SK-N-SH (cell line): Measurements from ENCODE around the gene KLF16. TPM values are rescaled to one million over a fixed set of nuclear protein-coding genes. Genes with fewer than 3 reads are reported as not detected.

Experiments used
- CTCF ChIA-PET: fragments of 300-600, 350-600 bp; formaldehyde crosslinking; extraction: SDS; loops from one replicate; lab custom pipeline; 2021; lab: Yijun Ruan, JAX
- POLR2A ChIA-PET: fragments of 350-600 bp; sonication (Branson Sonifier 250); formaldehyde crosslinking; extraction: SDS; loops from one replicate; lab custom pipeline; 2020; ENCODE audit warnings: antibody characterized with exemption, inconsistent platforms; lab: Yijun Ruan, JAX
- DNase-seq: peaks from one replicate; pipeline ENCODE4 v3.0.0; 2012
- H2AFZ ChIP-seq: fragments of 200-600 bp; sonication (generic); 2 replicates; pipeline ENCODE4 v1.8.1; 2016; ENCODE audit warnings: antibody characterized with exemption, mild to moderate bottlenecking, low read depth
- H3F3A ChIP-seq: fragments of 200-600 bp; sonication (generic); replicated peaks from 2 replicates; pipeline ENCODE3; 2016; ENCODE audit warnings: antibody characterized with exemption, mild to moderate bottlenecking; ENCODE audit not compliant: insufficient read depth
- H3K27ac ChIP-seq, 2 experiments: fragments of 200-500 bp in 1 of 2; fragments of 200-600 bp in 1 of 2; sonication (Bioruptor generic) in 1 of 2; sonication (generic), shearing (Covaris generic) in 1 of 2; 2 replicates each; pipeline versions ENCODE4 v1.5.1 to v1.6.1; 2014 to 2016; ENCODE audit warnings: low read depth in 2 of 2, inconsistent platforms in 1 of 2, low read length in 1 of 2, mild to moderate bottlenecking in 1 of 2, mixed read lengths in 1 of 2
- H3K27me3 ChIP-seq: fragments of 200-600 bp; sonication (generic), shearing (Covaris generic); 2 replicates; pipeline ENCODE4 v1.6.1; 2016; ENCODE audit warnings: mixed run types; ENCODE audit not compliant: insufficient read depth
- H3K36me3 ChIP-seq, 2 experiments: fragments of 200-500 bp in 1 of 2; fragments of 200-600 bp in 1 of 2; sonication (Bioruptor generic) in 1 of 2; sonication (generic) in 1 of 2; replicated peaks in 1 of 2; 2 replicates each; pipeline versions ENCODE3 to v1.5.1; 2014 to 2016; ENCODE audit warnings: low read length in 1 of 2, mild to moderate bottlenecking in 1 of 2; ENCODE audit not compliant: insufficient read depth in 2 of 2, control insufficient read depth in 1 of 2
- H3K4me1 ChIP-seq, 2 experiments: fragments of 200-500 bp in 1 of 2; fragments of 200-600 bp in 1 of 2; sonication (Bioruptor generic) in 1 of 2; sonication (generic), shearing (Covaris generic) in 1 of 2; 2 replicates each; pipeline versions ENCODE4 v1.5.1 to v1.6.1; 2014 to 2016; ENCODE audit warnings: low read depth in 1 of 2, low read length in 1 of 2, mixed run types in 1 of 2; ENCODE audit not compliant: insufficient read depth in 2 of 2, control insufficient read depth in 1 of 2
- H3K4me2 ChIP-seq: fragments of 200-600 bp; sonication (generic), shearing (Covaris generic); 2 replicates; pipeline ENCODE4 v1.6.1; 2017; ENCODE audit warnings: mixed run types
- H3K4me3 ChIP-seq, 2 experiments: fragments of 200-500 bp in 1 of 2; fragments of 200-600 bp in 1 of 2; sonication (Bioruptor generic) in 1 of 2; sonication (generic), shearing (Covaris generic) in 1 of 2; 2 replicates each; pipeline versions ENCODE4 v1.5.1 to v1.8.1; 2014 to 2016; ENCODE audit warnings: low read depth in 2 of 2, inconsistent platforms in 1 of 2, low read length in 1 of 2, mild to moderate bottlenecking in 1 of 2, mixed read lengths in 1 of 2, moderate library complexity in 1 of 2
- H3K79me2 ChIP-seq: fragments of 200-600 bp; sonication (generic); 2 replicates; pipeline ENCODE4 v1.8.1; 2017; ENCODE audit warnings: mild to moderate bottlenecking; ENCODE audit not compliant: insufficient read depth
- H3K9ac ChIP-seq: fragments of 200-600 bp; sonication (generic); 2 replicates; pipeline ENCODE4 v1.6.1; 2017; ENCODE audit warnings: mixed run types
- H3K9me2 ChIP-seq: fragments of 200-600 bp; sonication (generic); 2 replicates; pipeline ENCODE4 v1.6.1; 2017; ENCODE audit warnings: mixed run types
- H3K9me3 ChIP-seq: fragments of 200-600 bp; sonication (generic); 2 replicates; pipeline ENCODE4 v1.6.1; 2017; ENCODE audit warnings: mixed run types, mild to moderate bottlenecking, moderate library complexity
- H4K20me1 ChIP-seq: fragments of 200-600 bp; sonication (generic); 2 replicates; pipeline ENCODE4 v1.6.1; 2017; ENCODE audit warnings: mild to moderate bottlenecking, mixed run types; ENCODE audit not compliant: insufficient read depth
- CHD2 ChIP-seq: fragments of 150-350 bp; IDR thresholded peaks from 2 replicates; pipeline ENCODE4 v1.6.1; 2018; ENCODE audit warnings: low read length; ENCODE audit not compliant: partially characterized antibody
- CTCF ChIP-seq: fragments of 200-600 bp; sonication (generic); IDR thresholded peaks from 2 replicates; pipeline ENCODE4 v1.6.1; 2017; ENCODE audit warnings: antibody characterized with exemption, mild to moderate bottlenecking, moderate library complexity
- ELF1 ChIP-seq: IDR thresholded peaks from 2 replicates; pipeline ENCODE4 v1.4.0; 2012
- FOSL2 ChIP-seq: IDR thresholded peaks from 2 replicates; pipeline ENCODE4 v1.4.0; 2012; ENCODE audit warnings: low read depth, mild to moderate bottlenecking, moderate library complexity, borderline replicate concordance
- FOXJ3 ChIP-seq: sonication (generic); formaldehyde crosslinking; IDR thresholded peaks from 2 replicates; pipeline ENCODE4 v1.5.1; 2020; ENCODE audit warnings: mild to moderate bottlenecking, missing genetic modification reagents
- IRF3 ChIP-seq: fragments of 150-350 bp; IDR thresholded peaks from 2 replicates; pipeline ENCODE4 v1.6.1; 2016; ENCODE audit warnings: mild to moderate bottlenecking, low read depth, low read length
- MAX ChIP-seq: IDR thresholded peaks from 2 replicates; pipeline ENCODE4 v1.4.0; 2012; ENCODE audit warnings: low read depth
- NRF1 ChIP-seq: IDR thresholded peaks from 2 replicates; pipeline ENCODE4 v1.6.1; 2012; ENCODE audit warnings: low read depth, mild to moderate bottlenecking, low read length
- PBX3 ChIP-seq: IDR thresholded peaks from 2 replicates; pipeline ENCODE4; 2012
- POLR2AphosphoS5 ChIP-seq: IDR thresholded peaks from 2 replicates; pipeline ENCODE4 v1.6.1; 2012; ENCODE audit warnings: low read depth, low read length
- RAD21 ChIP-seq: IDR thresholded peaks from 2 replicates; pipeline ENCODE4 v1.6.1; 2012; ENCODE audit warnings: mild to moderate bottlenecking, low read length
- SIN3A ChIP-seq: IDR thresholded peaks from 2 replicates; pipeline ENCODE4 v1.6.1; 2012; ENCODE audit warnings: low read depth, mild to moderate bottlenecking, low read length, moderate library complexity, borderline replicate concordance
- SMC3 ChIP-seq: IDR thresholded peaks from 2 replicates; pipeline ENCODE4 v1.6.1; 2012; ENCODE audit warnings: low read depth, low read length, improper control_type of control experiment
- TAF1 ChIP-seq: IDR thresholded peaks from 2 replicates; pipeline ENCODE4 v1.6.1; 2012; ENCODE audit warnings: low read depth, mild to moderate bottlenecking, low read length, moderate library complexity, borderline replicate concordance
- WGBS: methylation state at CpG from one replicate; pipeline ENCODE4 v1.1.6; 2017; ENCODE audit warnings: low lambda C conversion rate; 5-methylcytosine and 5-hydroxymethylcytosine counted together
- polyA plus RNA-seq, 3 experiments: library from polyadenylated mRNA; depleted of rRNA; stranded (reverse); fragments of >200 nt; gene quantifications; 2 replicates each; pipeline ENCODE4 v1.2.3, GENCODE V29; 2012

The KLF16 gene
- polyA plus RNA-seq, 1 of the 3 experiments (the other 2 are of a cell fraction): 16.1 TPM

- peaks cover 0 to 29% of the 10 kb centered on the region in 2 experiments for H3K36me3 ChIP-seq
- H3K4me3 ChIP-seq: peak overlapping the region; percentile 54 to 71
- WGBS: 75% methylated on average over 18 of the region's 21 CpGs
- no peaks in the 10 kb centered on the region for H3K79me2 ChIP-seq
- H3K27me3 ChIP-seq: no peaks in the 10 kb centered on the region
- peaks cover 0 to 14% of the 10 kb centered on the region in 2 experiments; a peak in 1 of 4 replicates for H3K4me1 ChIP-seq
- H3K9me3 ChIP-seq: no peaks in the 10 kb centered on the region
- H3F3A ChIP-seq: peaks cover 4% of the 10 kb centered on the region
- H3K9ac ChIP-seq: peak overlapping the region; percentile 75
- ChIA-PET POLR2A (no interaction called here), CTCF (interaction anchor here (0.6 to 3.4 kb wide), 8 partner anchors 13 to 137 kb away, joined by 3 to 33 read pairs (median 4); partner anchors contain the start of gene REXO1)
- DNase-seq: no peak
- no peaks in the 10 kb centered on the region for H3K9me2 ChIP-seq
- TF ChIP-seq CTCF: peak; percentile 4; the same call in 1 of the 2 replicates
- TF ChIP-seq FOXJ3 (CRISPR knock-in tag): no peak
- H3K27ac ChIP-seq: peak overlapping the region; percentile 48 to 69; a peak in 2 of 4 replicates
- H2AFZ ChIP-seq: no peak overlapping the region; the same call in 1 of the 2 replicates
- H4K20me1 ChIP-seq: no peaks in the 10 kb centered on the region
- peak overlapping the region; percentile 77 for H3K4me2 ChIP-seq
Measured at GRCh38 chr19:1813192-1814182, 49.9 kb downstream of the KLF16 start.

GRCh38 chr19:1812426-1813191, 50.8 kb downstream of the KLF16 start:
- CTCF ChIA-PET: interaction anchor here (1.4 to 3.6 kb wide), 4 partner anchors 14 to 24 kb away, joined by 6 to 33 read pairs (median 15); no protein-coding TSS in a partner anchor
- no peaks in the 10 kb centered on the region for H3K9me3 ChIP-seq
- peak; percentile 96 for DNase-seq
- peaks cover 0 to 20% of the 10 kb centered on the region in 2 experiments for H3K36me3 ChIP-seq
- 1% methylated on average over 34 of the region's 47 CpGs for WGBS
- no peaks in the 10 kb centered on the region for H4K20me1 ChIP-seq
- no peaks in the 10 kb centered on the region for H3K27me3 ChIP-seq
- H3K79me2 ChIP-seq: no peaks in the 10 kb centered on the region
- H3K4me2 ChIP-seq: peak overlapping the region; percentile 77
- H2AFZ ChIP-seq: peak overlapping the region; percentile 88; the same call in 1 of the 2 replicates
- peak overlapping the region; percentile 75 for H3K9ac ChIP-seq
- peaks cover 0 to 14% of the 10 kb centered on the region in 2 experiments; a peak in 1 of 4 replicates for H3K4me1 ChIP-seq
- TF ChIP-seq CHD2 (peak; percentile 32), POLR2AphosphoS5 (peak; percentile 78), NRF1 (peak; percentile 21; the same call in 1 of the 2 replicates), SMC3 (peak; percentile 32; the same call in 1 of the 2 replicates), ELF1 (peak; percentile 9; the same call in 1 of the 2 replicates), MAX (peak; percentile 58; the same call in 1 of the 2 replicates), FOSL2 (no peak), TAF1 (0 out of 2 replicates have a peak, but pooled peaks have one; percentile 34), PBX3 (no peak), RAD21 (peak; percentile 78), CTCF (peak; percentile 69), IRF3 (no peak), SIN3A (0 out of 2 replicates have a peak, but pooled peaks have one; percentile 12)
- peak overlapping the region; percentile 69 to 72 for H3K27ac ChIP-seq
- peak overlapping the region; percentile 54 to 71 for H3K4me3 ChIP-seq
- peaks cover 4% of the 10 kb centered on the region for H3F3A ChIP-seq
- POLR2A ChIA-PET: no interaction called here
- H3K9me2 ChIP-seq: no peaks in the 10 kb centered on the region
